Mesendoderm (in vitro differentiated cells): ENCODE measurements around the gene NOS1.
A peak's percentile ranks its signal among the peaks of the same experiment; 100 is the strongest.
"Not testable (repeated sequence)": the region's sequence is repeated elsewhere in the genome, so short reads cannot be mapped to it uniquely, and the experiment has no call there.

ENCODE experiments used
- DNase-seq: peaks from one replicate; pipeline ENCODE4 v3.0.0; 2013
- H2AK5ac ChIP-seq: 2 replicates; pipeline ENCODE4 v1.6.1; 2013; ENCODE audit warnings: low read length, inconsistent platforms
- H2BK120ac ChIP-seq: 2 replicates; pipeline ENCODE4 v1.6.1; 2013; ENCODE audit warnings: low read depth, mild to moderate bottlenecking, low read length, moderate library complexity, mixed read lengths
- H2BK15ac ChIP-seq: replicated peaks from 2 replicates; pipeline ENCODE4 v1.6.1; 2013; ENCODE audit warnings: low read depth, mild to moderate bottlenecking, moderate library complexity
- H2BK5ac ChIP-seq: 2 replicates; pipeline ENCODE4 v1.6.1; 2013; ENCODE audit warnings: low read length, inconsistent platforms
- H3K18ac ChIP-seq: 2 replicates; pipeline ENCODE4 v1.6.1; 2013; ENCODE audit warnings: mild to moderate bottlenecking, low read length, mixed read lengths
- H3K23ac ChIP-seq: one replicate; pipeline ENCODE4 v1.6.1; 2013; ENCODE audit warnings: low read length
- H3K27ac ChIP-seq: 2 replicates; pipeline ENCODE4 v1.5.1; 2013; ENCODE audit warnings: low read depth, mild to moderate bottlenecking, inconsistent platforms, low read length, moderate library complexity
- H3K27me3 ChIP-seq: 2 replicates; pipeline ENCODE4 v1.6.1; 2013; ENCODE audit warnings: low read length, control low read depth, mild to moderate bottlenecking, inconsistent platforms; ENCODE audit not compliant: insufficient read depth, poor library complexity
- H3K36me3 ChIP-seq: 2 replicates; pipeline ENCODE4 v1.6.1; 2013; ENCODE audit warnings: low read length, inconsistent platforms; ENCODE audit not compliant: control insufficient read depth, insufficient read depth
- H3K4ac ChIP-seq: one replicate; pipeline ENCODE4 v1.6.1; 2013; ENCODE audit warnings: low read depth, mild to moderate bottlenecking, low read length, moderate library complexity
- H3K4me1 ChIP-seq: 2 replicates; pipeline ENCODE4 v1.6.1; 2013; ENCODE audit warnings: low read depth, low read length, inconsistent platforms; ENCODE audit not compliant: control insufficient read depth
- H3K4me2 ChIP-seq: 2 replicates; pipeline ENCODE4 v1.6.1; 2013; ENCODE audit warnings: low read length
- H3K4me3 ChIP-seq: 2 replicates; pipeline ENCODE4 v1.5.1; 2013; ENCODE audit warnings: mild to moderate bottlenecking, low read length
- H3K56ac ChIP-seq: one replicate; pipeline ENCODE4 v1.6.1; 2013; ENCODE audit warnings: low read length
- H3K79me1 ChIP-seq: 2 replicates; pipeline ENCODE4 v1.6.1; 2013; ENCODE audit warnings: low read length, inconsistent platforms
- H3K79me2 ChIP-seq: 2 replicates; pipeline ENCODE4 v1.6.1; 2013; ENCODE audit warnings: mild to moderate bottlenecking, low read length; ENCODE audit not compliant: control insufficient read depth, insufficient read depth
- H3K9ac ChIP-seq: 2 replicates; pipeline ENCODE4 v1.6.1; 2013; ENCODE audit warnings: low read length, inconsistent platforms
- H4K5ac ChIP-seq: one replicate; pipeline ENCODE4 v1.6.1; 2013; ENCODE audit warnings: low read length
- H4K8ac ChIP-seq: one replicate; pipeline ENCODE4 v1.6.1; 2013; ENCODE audit warnings: low read depth, mild to moderate bottlenecking, control low read depth, low read length, moderate library complexity
- WGBS: extraction: QIAGEN DNeasy Blood & Tissue Kit; methylation state at CpG from one replicate; pipeline ENCODE4 v1.1.7; 2013; ENCODE audit warnings: low lambda C conversion rate, missing lambda C conversion rate; ENCODE audit not compliant: insufficient coverage; ENCODE audit errors: extremely low coverage; 5-methylcytosine and 5-hydroxymethylcytosine counted together

Gene NOS1

DNA sequence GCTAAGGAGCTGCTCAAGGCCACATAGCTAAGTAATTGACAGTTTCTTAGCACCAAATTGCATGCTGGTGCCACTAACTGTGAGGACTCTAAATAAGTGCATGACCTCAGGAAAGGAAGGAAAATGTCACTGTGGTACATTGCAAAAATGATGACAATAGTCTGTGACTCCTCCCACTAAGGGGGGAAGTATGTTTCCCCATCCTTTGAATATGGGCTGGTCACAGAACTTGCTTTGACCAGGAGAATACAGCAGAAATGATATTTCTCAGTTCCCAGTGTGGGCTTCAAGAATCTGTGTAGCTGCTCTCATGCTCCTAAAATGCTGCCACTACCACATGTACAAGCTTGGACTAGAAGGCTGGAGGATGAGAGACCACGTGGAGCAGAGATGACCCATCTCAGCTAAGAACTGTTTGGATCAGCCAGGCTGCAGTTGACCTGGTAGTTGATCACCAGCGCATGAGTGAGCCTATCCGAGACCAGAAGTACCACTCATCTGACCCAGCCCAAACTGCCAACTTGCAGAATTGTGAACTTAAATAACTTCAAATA lies 42.2 kb upstream of the NOS1 start:
- Histone ChIP-seq H3K9ac (no peak overlapping the region), H3K23ac (no peak overlapping the region), H2BK5ac (no peak overlapping the region), H3K4me1 (no peaks in the 10 kb centered on the region), H4K5ac (no peak overlapping the region), H2AK5ac (no peak overlapping the region), H3K4ac (no peak overlapping the region), H3K27me3 (no peaks in the 10 kb centered on the region), H3K4me3 (no peak overlapping the region), H3K79me2 (no peaks in the 10 kb centered on the region), H3K4me2 (no peak overlapping the region), H2BK15ac (no peak overlapping the region), H3K56ac (no peak overlapping the region), H3K36me3 (no peaks in the 10 kb centered on the region), H3K27ac (no peak overlapping the region), H3K79me1 (no peaks in the 10 kb centered on the region), H3K18ac (no peak overlapping the region), H4K8ac (no peak overlapping the region), H2BK120ac (no peak overlapping the region)
- WGBS = no CpG with 5 or more reads among the region's 3 CpGs
- no peak for DNase-seq

DNA sequence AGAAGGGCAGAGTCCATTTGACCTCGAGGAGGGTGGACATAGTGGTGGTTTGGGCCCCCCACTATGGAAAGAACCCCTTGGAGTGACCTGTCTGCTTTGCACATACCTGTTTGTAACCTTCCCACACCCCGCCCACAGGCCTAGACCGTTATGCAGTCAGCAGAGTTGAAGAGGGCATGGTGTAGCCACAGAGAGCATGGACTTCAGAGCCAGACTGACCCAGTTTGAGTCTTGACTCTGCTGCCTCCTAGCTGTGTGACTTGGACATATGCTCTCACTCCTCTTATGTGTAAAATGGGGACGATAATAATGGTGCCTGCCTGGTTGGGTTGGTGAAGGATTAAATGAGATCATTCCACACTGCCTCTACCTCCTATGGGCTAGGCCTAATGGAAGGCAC lies 40.9 kb upstream of the NOS1 start:
- no peak overlapping the region for H3K23ac ChIP-seq
- no peak overlapping the region for H2AK5ac ChIP-seq
- H2BK120ac ChIP-seq = no peak overlapping the region
- no peaks in the 10 kb centered on the region for H3K79me2 ChIP-seq
- H4K8ac ChIP-seq = no peak overlapping the region
- H2BK15ac ChIP-seq = no peak overlapping the region
- H3K27ac ChIP-seq = no peak overlapping the region
- no CpG with 5 or more reads among the region's 4 CpGs for WGBS
- H3K79me1 ChIP-seq = no peaks in the 10 kb centered on the region
- no peak overlapping the region for H3K9ac ChIP-seq
- no peaks in the 10 kb centered on the region for H3K4me1 ChIP-seq
- H3K4me3 ChIP-seq = no peak overlapping the region
- H3K4ac ChIP-seq = no peak overlapping the region
- no peak overlapping the region for H3K18ac ChIP-seq
- no peaks in the 10 kb centered on the region for H3K27me3 ChIP-seq
- H3K56ac ChIP-seq = no peak overlapping the region
- peak; percentile 50 for DNase-seq
- H2BK5ac ChIP-seq = no peak overlapping the region
- no peaks in the 10 kb centered on the region for H3K36me3 ChIP-seq
- no peak overlapping the region for H3K4me2 ChIP-seq
- no peak overlapping the region for H4K5ac ChIP-seq

DNA sequence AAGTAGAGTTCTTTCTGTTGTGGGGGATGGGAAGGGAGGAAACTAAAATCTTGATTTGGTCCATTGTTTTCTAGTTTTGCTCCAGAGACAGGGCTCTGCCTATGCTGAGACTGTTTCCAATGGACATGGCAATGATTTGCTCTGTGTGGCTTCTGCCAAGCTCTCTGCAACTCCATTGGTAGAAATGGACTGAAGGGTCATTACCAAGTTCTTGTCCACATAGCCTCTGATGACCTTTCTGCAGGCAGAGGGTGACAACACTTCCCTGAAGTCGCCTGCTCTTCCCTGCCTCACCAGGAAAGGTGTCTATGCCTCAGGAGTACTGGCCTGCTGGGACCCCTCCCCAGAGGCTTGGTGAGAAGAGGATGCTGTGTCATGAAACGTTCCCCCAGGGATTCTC lies 39.5 kb upstream of the NOS1 start:
- no peak overlapping the region for H3K23ac ChIP-seq
- no peak overlapping the region for H2BK5ac ChIP-seq
- no peak overlapping the region for H2AK5ac ChIP-seq
- no peak overlapping the region for H2BK15ac ChIP-seq
- H3K36me3 ChIP-seq = no peaks in the 10 kb centered on the region
- no CpG with 5 or more reads among the region's 2 CpGs for WGBS
- no peak for DNase-seq
- no peaks in the 10 kb centered on the region for H3K4me1 ChIP-seq
- H3K27ac ChIP-seq = no peak overlapping the region
- H3K27me3 ChIP-seq = no peaks in the 10 kb centered on the region
- H3K56ac ChIP-seq = no peak overlapping the region
- no peak overlapping the region for H3K9ac ChIP-seq
- no peak overlapping the region for H4K8ac ChIP-seq
- no peak overlapping the region for H3K4me2 ChIP-seq
- H4K5ac ChIP-seq = no peak overlapping the region
- no peak overlapping the region for H3K4me3 ChIP-seq
- H3K4ac ChIP-seq = no peak overlapping the region
- H3K79me1 ChIP-seq = no peaks in the 10 kb centered on the region
- no peak overlapping the region for H3K18ac ChIP-seq
- H2BK120ac ChIP-seq = no peak overlapping the region
- H3K79me2 ChIP-seq = no peaks in the 10 kb centered on the region

DNA sequence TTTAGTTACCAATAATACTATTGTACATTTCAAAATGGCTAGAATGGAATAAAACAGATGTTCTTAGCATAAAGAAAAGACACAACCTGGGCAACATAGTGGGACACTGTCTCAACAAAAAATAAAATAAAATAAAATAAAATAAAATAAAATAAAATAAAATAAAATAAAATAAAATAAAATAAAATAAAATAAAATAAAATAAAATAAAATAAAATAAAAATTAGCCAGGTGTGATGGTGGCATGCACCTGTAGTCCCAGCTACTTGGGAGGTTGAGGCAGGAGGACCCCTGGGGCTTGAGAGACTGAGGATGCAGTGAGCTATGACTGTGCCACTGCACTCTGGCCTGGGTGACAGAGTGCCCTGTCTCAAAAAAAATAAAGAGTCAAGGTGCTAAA lies 37.1 kb upstream of the NOS1 start:
- not testable (repeated sequence) for H2BK15ac ChIP-seq, H2BK120ac ChIP-seq, H3K18ac ChIP-seq, H3K79me2 ChIP-seq, H3K4me1 ChIP-seq, H4K8ac ChIP-seq, H3K27ac ChIP-seq, H3K36me3 ChIP-seq, H3K79me1 ChIP-seq, H3K9ac ChIP-seq, H2BK5ac ChIP-seq, H3K4me2 ChIP-seq, H3K23ac ChIP-seq, H3K56ac ChIP-seq, H4K5ac ChIP-seq, H3K27me3 ChIP-seq, H3K4me3 ChIP-seq, H2AK5ac ChIP-seq, H3K4ac ChIP-seq, DNase-seq

DNA sequence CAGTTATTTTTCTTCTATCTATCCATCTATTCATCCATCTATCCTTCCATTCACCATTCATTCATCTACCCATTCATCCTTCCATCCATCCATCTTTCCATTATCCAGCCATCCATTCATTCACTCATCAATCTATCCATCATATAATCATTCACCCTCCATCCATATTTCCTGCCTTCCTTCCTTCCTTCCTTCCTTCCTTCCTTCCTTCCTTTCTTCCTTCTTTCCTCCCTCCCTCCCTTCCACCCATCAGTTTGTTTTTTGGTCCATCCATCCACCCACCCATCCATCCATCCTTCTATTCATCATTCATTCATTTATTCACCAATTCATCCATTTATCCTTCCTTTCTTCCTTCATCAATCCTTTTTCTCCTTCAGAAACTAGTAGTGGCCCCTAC lies 34.3 kb upstream of the NOS1 start:
- H3K23ac ChIP-seq = no peak overlapping the region
- no peaks in the 10 kb centered on the region for H3K36me3 ChIP-seq
- H3K18ac ChIP-seq = no peak overlapping the region
- no peak overlapping the region for H3K4me3 ChIP-seq
- H3K9ac ChIP-seq = no peak overlapping the region
- no peak overlapping the region for H3K27ac ChIP-seq
- H4K5ac ChIP-seq = no peak overlapping the region
- DNase-seq = no peak
- H3K27me3 ChIP-seq = no peaks in the 10 kb centered on the region
- H3K79me1 ChIP-seq = no peaks in the 10 kb centered on the region
- H2BK120ac ChIP-seq = no peak overlapping the region
- H3K4me2 ChIP-seq = no peak overlapping the region
- H2BK15ac ChIP-seq = no peak overlapping the region
- no peak overlapping the region for H4K8ac ChIP-seq
- H3K56ac ChIP-seq = no peak overlapping the region
- H3K79me2 ChIP-seq = no peaks in the 10 kb centered on the region
- H3K4ac ChIP-seq = no peak overlapping the region
- H2AK5ac ChIP-seq = no peak overlapping the region
- H3K4me1 ChIP-seq = no peaks in the 10 kb centered on the region
- no peak overlapping the region for H2BK5ac ChIP-seq

DNA sequence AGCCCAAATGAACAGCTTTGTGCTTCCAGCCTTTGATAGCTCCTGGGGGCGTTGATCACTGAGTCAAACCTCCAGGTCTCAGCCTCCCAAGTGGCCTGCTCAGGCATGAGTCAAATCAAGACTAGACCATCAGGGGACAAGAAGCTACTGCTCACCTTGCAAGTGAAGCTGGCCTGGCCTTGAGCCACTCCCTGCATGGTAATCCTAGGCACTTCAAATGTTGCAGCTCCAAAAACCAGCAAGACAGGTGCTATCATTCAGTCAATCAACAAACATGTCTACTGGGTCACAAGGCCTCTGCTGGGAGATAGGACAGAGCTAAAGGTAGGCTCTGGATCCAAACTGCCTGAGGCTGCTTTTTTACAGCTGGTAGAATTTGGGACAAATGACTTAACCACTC lies 33.1 kb upstream of the NOS1 start:
- no peak overlapping the region for H3K23ac ChIP-seq
- H3K4me1 ChIP-seq = no peaks in the 10 kb centered on the region
- no peak overlapping the region for H3K4ac ChIP-seq
- H2AK5ac ChIP-seq = no peak overlapping the region
- no peak overlapping the region for H3K56ac ChIP-seq
- WGBS = no CpG with 5 or more reads among the region's 1 CpG
- DNase-seq = no peak
- H3K27ac ChIP-seq = no peak overlapping the region
- H4K8ac ChIP-seq = no peak overlapping the region
- no peaks in the 10 kb centered on the region for H3K79me1 ChIP-seq
- H3K36me3 ChIP-seq = no peaks in the 10 kb centered on the region
- H2BK120ac ChIP-seq = no peak overlapping the region
- H3K4me3 ChIP-seq = no peak overlapping the region
- no peak overlapping the region for H3K4me2 ChIP-seq
- no peak overlapping the region for H3K18ac ChIP-seq
- no peak overlapping the region for H2BK15ac ChIP-seq
- H2BK5ac ChIP-seq = no peak overlapping the region
- H4K5ac ChIP-seq = no peak overlapping the region
- no peaks in the 10 kb centered on the region for H3K27me3 ChIP-seq
- H3K9ac ChIP-seq = no peak overlapping the region
- H3K79me2 ChIP-seq = no peaks in the 10 kb centered on the region
